PC-9 (cell line): ENCODE results near the gene NECAB3.

Source experiments
- EZH2 ChIP-seq: fragments of 200-600 bp; sonication (generic); IDR thresholded peaks from 2 replicates; pipeline ENCODE4 v1.8.0; 2017; ENCODE audit warnings: antibody characterized with exemption, low read depth
- TF ChIP-seq, protein P1 (sequence below): fragments of 200-600 bp; sonication (generic); conservative IDR thresholded peaks from 2 replicates; pipeline ENCODE4 v1.6.1; 2017; ENCODE audit warnings: mixed run types, antibody characterized with exemption, mild to moderate bottlenecking, moderate library complexity

DNA sequence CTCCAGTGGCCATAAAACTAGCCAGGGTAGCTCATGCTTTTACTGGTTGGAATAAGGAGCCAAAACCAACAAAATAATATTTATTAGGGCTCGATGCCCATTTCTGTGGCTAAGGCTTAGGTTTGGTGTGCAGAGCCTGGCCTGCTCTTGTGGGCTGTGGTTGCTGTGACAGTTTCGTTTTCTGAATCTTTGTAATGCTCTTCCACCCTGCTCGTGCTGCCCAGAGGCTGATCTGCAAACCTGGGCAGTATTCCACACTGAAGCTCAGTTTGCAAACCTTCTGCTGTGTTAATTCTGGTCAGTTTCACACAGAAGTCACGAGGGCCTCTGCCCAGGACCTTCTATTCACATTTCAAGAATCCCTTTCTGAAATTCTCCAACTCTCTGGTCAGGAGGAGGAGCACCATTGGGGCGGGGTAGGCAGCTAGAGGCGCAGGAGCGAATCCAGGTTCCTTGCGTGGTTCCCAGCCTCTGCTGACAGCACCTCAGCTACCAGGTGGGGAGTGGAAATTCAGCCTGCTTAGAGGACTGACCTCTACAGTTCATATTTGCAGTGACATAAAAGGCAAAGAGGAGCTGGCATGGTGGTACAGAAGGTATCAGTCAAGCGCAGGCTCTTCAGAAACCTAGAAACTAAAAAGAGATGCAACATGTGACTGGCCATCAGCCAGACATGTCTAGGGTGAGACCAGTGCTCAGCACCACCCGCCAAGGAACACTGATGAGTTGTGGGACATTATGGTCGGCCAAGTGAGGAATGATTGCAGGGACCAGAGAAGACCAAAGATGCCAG lies 26.4 kb downstream of the NECAB3 start:
- TF ChIP-seq, protein P1, sequence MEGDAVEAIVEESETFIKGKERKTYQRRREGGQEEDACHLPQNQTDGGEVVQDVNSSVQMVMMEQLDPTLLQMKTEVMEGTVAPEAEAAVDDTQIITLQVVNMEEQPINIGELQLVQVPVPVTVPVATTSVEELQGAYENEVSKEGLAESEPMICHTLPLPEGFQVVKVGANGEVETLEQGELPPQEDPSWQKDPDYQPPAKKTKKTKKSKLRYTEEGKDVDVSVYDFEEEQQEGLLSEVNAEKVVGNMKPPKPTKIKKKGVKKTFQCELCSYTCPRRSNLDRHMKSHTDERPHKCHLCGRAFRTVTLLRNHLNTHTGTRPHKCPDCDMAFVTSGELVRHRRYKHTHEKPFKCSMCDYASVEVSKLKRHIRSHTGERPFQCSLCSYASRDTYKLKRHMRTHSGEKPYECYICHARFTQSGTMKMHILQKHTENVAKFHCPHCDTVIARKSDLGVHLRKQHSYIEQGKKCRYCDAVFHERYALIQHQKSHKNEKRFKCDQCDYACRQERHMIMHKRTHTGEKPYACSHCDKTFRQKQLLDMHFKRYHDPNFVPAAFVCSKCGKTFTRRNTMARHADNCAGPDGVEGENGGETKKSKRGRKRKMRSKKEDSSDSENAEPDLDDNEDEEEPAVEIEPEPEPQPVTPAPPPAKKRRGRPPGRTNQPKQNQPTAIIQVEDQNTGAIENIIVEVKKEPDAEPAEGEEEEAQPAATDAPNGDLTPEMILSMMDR = no peak
- no peak for TF ChIP-seq EZH2
